ENCODE data around the gene PPA2. TPM values are rescaled to one million over a fixed set of nuclear protein-coding genes. Genes with fewer than 3 reads are reported as not detected.

PPA2 gene
- total and polyA plus RNA-seq, 10 of the 15 experiments (the other 5 are each of a cell fraction or from before 2014, with no cell fraction given) = 93.8 to 293 (median 146) TPM

GRCh38 chr4:105440890-105441289, 33.0 kb downstream of the PPA2 start (continued):
- TF ChIP-seq CBX5 (IDR thresholded peaks at IDR 0.05; ENCODE audit: low read depth) (no peak), MTA3 (IDR thresholded peaks at IDR 0.05; ENCODE audit: borderline replicate concordance, low read length) (no peak), USF1 (IDR thresholded peaks at IDR 0.05; ENCODE audit: borderline replicate concordance, extremely low read length, insufficient read depth, low read depth, low read length) (no peak), YBX1 (IDR thresholded peaks at IDR 0.05) (no peak), PAX8 (IDR thresholded peaks at IDR 0.05) (no peak), ZNF592 (IDR thresholded peaks at IDR 0.05) (no peak)

GRCh38 chr4:105437637-105438036, 36.2 kb downstream of the PPA2 start:
- FAIRE-seq = no peak
- Histone ChIP-seq H3K4me2 (ENCODE audit: control insufficient read depth, insufficient read depth) (no peak overlapping the region), H3K9ac (ENCODE audit: control insufficient read depth, insufficient read depth, low read length) (no peak overlapping the region), H3K36me3 (ENCODE audit: control insufficient read depth in 2 of 2, insufficient read depth in 2 of 2, low read length in 1 of 2) (peaks cover 0 to 13% of the 10 kb centered on the region in 2 experiments; a peak in 1 of 4 replicates), H3K4me1 (ENCODE audit: control insufficient read depth, insufficient read depth, low read length) (no peaks in the 10 kb centered on the region), H3K27me3 (replicated peaks in 1 of 2; ENCODE audit: control insufficient read depth in 2 of 2, insufficient read depth in 2 of 2, low read length in 1 of 2) (no peaks in the 10 kb centered on the region), H2AFZ (ENCODE audit: control insufficient read depth, low read depth, low read length) (no peak overlapping the region), H3K79me2 (ENCODE audit: control insufficient read depth, insufficient read depth, low read length) (no peaks in the 10 kb centered on the region), H3K4me3 (no peak overlapping the region), H3K27ac (ENCODE audit: control insufficient read depth, insufficient read depth) (no peak overlapping the region), H4K20me1 (ENCODE audit: control insufficient read depth, insufficient read depth) (no peaks in the 10 kb centered on the region), H3K9me3 (replicated peaks; ENCODE audit: control insufficient read depth, insufficient read depth, low read length) (peaks cover 6% of the 10 kb centered on the region)
- ATAC-seq = no peak
- in situ Hi-C loops (cut with MboI) = no loop called here
- no peak for DNase-seq (ENCODE audit: low read depth, low spot score)
- ChIA-PET RAD21 (ENCODE audit: unreplicated experiment) (no interaction called here), POLR2A (no interaction called here), SMC1A (ENCODE audit: uncharacterized antibody, unreplicated experiment) (no interaction called here), CTCF (no interaction called here)
- WGBS (ENCODE audit: insufficient coverage, insufficient replicate concordance, low lambda C conversion rate, missing lambda C conversion rate) = 98% methylated on average over 6 of the region's 6 CpGs
- intact Hi-C loops (cut with micrococcal nuclease; ENCODE audit: unreplicated experiment) = no loop called here
- BruUV-seq (replicated peaks) = no TSS peak
- TF ChIP-seq HDGF (IDR thresholded peaks at IDR 0.05) = no peak
- no peak for TF ChIP-seq MEF2B (IDR thresholded peaks at IDR 0.05; ENCODE audit: partially characterized antibody, poor library complexity, severe bottlenecking)
- TF ChIP-seq STAT3 (IDR thresholded peaks at IDR 0.05; ENCODE audit: low read depth, low read length) = no peak
- no peak for TF ChIP-seq SMARCA5 (IDR thresholded peaks at IDR 0.05)
- TF ChIP-seq ETV6 (conservative IDR thresholded peaks at IDR 0.05 in 1 of 2, IDR thresholded peaks at IDR 0.05 in 1 of 2; ENCODE audit: borderline replicate concordance in 1 of 2, low read depth in 1 of 2) = no peak
- TF ChIP-seq ZZZ3 (IDR thresholded peaks at IDR 0.05; ENCODE audit: control insufficient read depth, insufficient read length, low read depth) = no peak
- TF ChIP-seq REST (IDR thresholded peaks at IDR 0.05; ENCODE audit: low read depth, low read length) = no peak
- TF ChIP-seq ZNF24 (IDR thresholded peaks at IDR 0.05) = no peak

Measured in GM12878 (cell line).